Measurements from ENCODE around the gene VWA7. TPM values are rescaled to one million over a fixed set of nuclear protein-coding genes. Genes with fewer than 3 reads are reported as not detected.
"Not testable (repeated sequence)": the region's sequence is repeated elsewhere in the genome, so short reads cannot be mapped to it uniquely, and the experiment has no call there.

The VWA7 gene
- polyA plus RNA-seq, 2 of the 4 experiments (the other 2 are of a cell fraction), result 1.1 TPM

- Histone ChIP-seq H3K27ac (peak overlapping the region; percentile 27 to 87; a peak in 5 of 6 replicates), H3K4me2 (peak overlapping the region; percentile 94), H3K4me1 (peaks cover 39% of the 10 kb centered on the region), H3K4me3 (peak overlapping the region; percentile 45)
- peak in 1 of 2 experiments; percentile 28; a peak in 1 of 5 replicates for TF ChIP-seq RAD21 (conservative IDR thresholded peaks at IDR 0.05 in 1 of 2, IDR thresholded peaks at IDR 0.05 in 1 of 2)
- not testable (repeated sequence) for ATAC-seq; FAIRE-seq; DNase-seq (ENCODE audit: low read depth in 1 of 2, low spot score in 1 of 2); H3K9me3 ChIP-seq
- ChIA-PET POLR2A (interaction anchor here (2.3 kb wide), 1 partner anchor 10 kb away, joined by 13 read pairs; the partner anchor contains the start of gene HSPA1B), CTCF (interaction anchor here (0.6 to 2.4 kb wide), 6 partner anchors 8 to 78 kb away, joined by 3 to 5 read pairs (median 4); partner anchors contain the start of gene MSH5)
- WGBS (ENCODE audit: missing lambda C conversion rate), result 1% methylated on average over 14 of the region's 37 CpGs
Observed at GRCh38 chr6:31817133-31817928, 40.2 kb upstream of the VWA7 start.

- DNase-seq (ENCODE audit: low read depth in 1 of 2, low spot score in 1 of 2), result peak; percentile 93 to 97
Observed at GRCh38 chr6:31815025-31815838, 38.1 kb upstream of the VWA7 start, which contains the start of the genes HSPA1A and HSPA1L. Gene HSPA1A (plus strand): TSS chr6:31815543. CDS start chr6:31815757, 214 bp downstream. Gene HSPA1L (minus strand): TSS chr6:31815283. CDS start chr6:31811972, 3,311 bp downstream.

GRCh38 chr6:31814677-31815024 lies 37.5 kb upstream of the VWA7 start:
- ChIA-PET POLR2A (interaction anchor here (0.6 to 3.1 kb wide), 32 partner anchors 8 to 1197 kb away, joined by 3 to 82 read pairs (median 5); partner anchors contain the start of genes ABHD16A, C6orf47, DDAH2 and GPANK1), CTCF (interaction anchor here (0.7 to 2.6 kb wide), 6 partner anchors 8 to 45 kb away, joined by 3 to 8 read pairs (median 4); partner anchors contain the start of genes HSPA1B, LSM2 and VARS1)
- peak; percentile 91 to 96 for DNase-seq (ENCODE audit: low read depth in 1 of 2, low spot score in 1 of 2)
- peak overlapping the region; percentile 96 to 97 for H3K27ac ChIP-seq
- H3K9me3 ChIP-seq, result no peaks in the 10 kb centered on the region
- TF ChIP-seq CEBPB (IDR thresholded peaks at IDR 0.05) (no peak), NPAS2 (CRISPR knock-in tag; IDR thresholded peaks at IDR 0.05; ENCODE audit: borderline replicate concordance) (no peak), RFX5 (IDR thresholded peaks at IDR 0.05) (no peak), HMGXB4 (CRISPR knock-in tag; IDR thresholded peaks at IDR 0.05; ENCODE audit: borderline replicate concordance) (no peak), USF2 (IDR thresholded peaks at IDR 0.05) (no peak), POLR2AphosphoS2 (conservative IDR thresholded peaks at IDR 0.05; ENCODE audit: low read length) (no peak), MAX (IDR thresholded peaks at IDR 0.05) (0 out of 2 replicates have a peak, but pooled peaks have one; percentile 10), JUN (IDR thresholded peaks at IDR 0.05) (no peak), POLR2A (IDR thresholded peaks at IDR 0.05; ENCODE audit: low read length) (peak; percentile 29; the same call in 1 of the 2 replicates)
- 0% methylated on average over 11 of the region's 13 CpGs for WGBS (ENCODE audit: missing lambda C conversion rate)
- peak; percentile 74 to 81 for ATAC-seq
- H3K4me3 ChIP-seq, result peak overlapping the region; percentile 59
- H3K4me2 ChIP-seq, result peak overlapping the region; percentile 98
- FAIRE-seq, result no peak
- H3K4me1 ChIP-seq, result peaks cover 24% of the 10 kb centered on the region

More at GRCh38 chr6:31815025-31815838, 38.1 kb upstream of the VWA7 start, which contains the start of the genes HSPA1A and HSPA1L:
- peak within 1 kb of the TSS; percentile 59 for H3K4me3 ChIP-seq
- WGBS (ENCODE audit: missing lambda C conversion rate), result under 1% methylated on average over 35 of the region's 56 CpGs
- peak within 1 kb of the TSS; percentile 96 to 97 for H3K27ac ChIP-seq
- peaks cover 30% of the 10 kb centered on the region for H3K4me1 ChIP-seq
- TF ChIP-seq ESRRA (IDR thresholded peaks at IDR 0.05; ENCODE audit: borderline replicate concordance, low read length), result no peak
- TF ChIP-seq GATA3 (IDR thresholded peaks at IDR 0.05; ENCODE audit: borderline replicate concordance), result no peak
- peak; percentile 92 for TF ChIP-seq BCL3 (IDR thresholded peaks at IDR 0.05)
- 0 out of 2 replicates have a peak, but pooled peaks have one; percentile 30 for TF ChIP-seq RFX5 (IDR thresholded peaks at IDR 0.05)
- TF ChIP-seq POLR2A (IDR thresholded peaks at IDR 0.05; ENCODE audit: low read length), result peak; percentile 100
- peak; percentile 50; the same call in 1 of the 2 replicates for TF ChIP-seq PHF8 (IDR thresholded peaks at IDR 0.05; ENCODE audit: borderline replicate concordance, low read depth)
- no peak for TF ChIP-seq SMC3 (IDR thresholded peaks at IDR 0.05)
- peak; percentile 74 to 80; a peak in 4 of 5 replicates for TF ChIP-seq JUN (IDR thresholded peaks at IDR 0.05)
- TF ChIP-seq HOXA7 (CRISPR knock-in tag; IDR thresholded peaks at IDR 0.05), result no peak
- ATAC-seq (peak; percentile 78 to 89), FAIRE-seq (no peak)
- CTCF ChIA-PET, result interaction anchor here (0.7 to 2.6 kb wide), 6 partner anchors 8 to 46 kb away, joined by 3 to 8 read pairs (median 4); partner anchors contain the start of genes HSPA1B, LSM2 and VARS1
- H3K9me3 ChIP-seq, result no peaks in the 10 kb centered on the region
- POLR2A ChIA-PET, result interaction anchor here (0.6 to 3.1 kb wide), 29 partner anchors 9 to 1198 kb away, joined by 3 to 82 read pairs (median 5); partner anchors contain the start of genes C6orf47, DDAH2, GPANK1 and HSPA1B
- H3K4me2 ChIP-seq, result peak within 1 kb of the TSS; percentile 98
